ENCODE measurements around the gene RAB4B. TPM values are rescaled to one million over a fixed set of nuclear protein-coding genes. Genes with fewer than 3 reads are reported as not detected.
A peak's percentile ranks its signal among the peaks of the same experiment; 100 is the strongest.

The RAB4B gene
- total RNA-seq, 1 experiment from 2014 or later, result 29.7 TPM

DNA sequence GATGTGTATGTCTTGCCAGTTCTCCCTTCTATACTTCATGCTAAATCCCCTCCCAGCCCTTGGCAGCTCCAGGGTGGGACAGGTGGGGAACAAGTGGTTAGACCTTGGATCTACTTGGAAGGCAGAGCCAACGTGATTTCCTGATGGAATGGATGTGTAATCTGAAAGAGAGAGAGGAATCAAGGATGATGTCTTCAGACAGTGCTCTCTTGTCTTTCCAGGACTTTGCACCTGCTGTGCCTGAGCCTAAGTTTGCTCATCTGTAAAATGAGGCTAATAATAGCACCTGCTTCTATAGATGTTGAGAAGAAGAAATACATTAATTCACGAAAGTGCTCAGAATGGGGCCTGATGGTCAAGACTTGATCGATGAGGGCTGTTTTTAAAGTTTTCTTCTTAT is 13.9 kb downstream of the RAB4B start (continued):
- TF ChIP-seq ZNF281 (CRISPR knock-in tag; IDR thresholded peaks at IDR 0.05) (no peak), NR2C2 (CRISPR knock-in tag; IDR thresholded peaks at IDR 0.05) (no peak), FOXK1 (CRISPR knock-in tag; IDR thresholded peaks at IDR 0.05) (no peak)

- TF ChIP-seq, protein P1, sequence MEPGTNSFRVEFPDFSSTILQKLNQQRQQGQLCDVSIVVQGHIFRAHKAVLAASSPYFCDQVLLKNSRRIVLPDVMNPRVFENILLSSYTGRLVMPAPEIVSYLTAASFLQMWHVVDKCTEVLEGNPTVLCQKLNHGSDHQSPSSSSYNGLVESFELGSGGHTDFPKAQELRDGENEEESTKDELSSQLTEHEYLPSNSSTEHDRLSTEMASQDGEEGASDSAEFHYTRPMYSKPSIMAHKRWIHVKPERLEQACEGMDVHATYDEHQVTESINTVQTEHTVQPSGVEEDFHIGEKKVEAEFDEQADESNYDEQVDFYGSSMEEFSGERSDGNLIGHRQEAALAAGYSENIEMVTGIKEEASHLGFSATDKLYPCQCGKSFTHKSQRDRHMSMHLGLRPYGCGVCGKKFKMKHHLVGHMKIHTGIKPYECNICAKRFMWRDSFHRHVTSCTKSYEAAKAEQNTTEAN (CRISPR knock-in tag; IDR thresholded peaks at IDR 0.05), result no peak
- TF ChIP-seq PRRX2 (CRISPR knock-in tag; IDR thresholded peaks at IDR 0.05), result no peak
- no peak for TF ChIP-seq E2F1 (CRISPR knock-in tag; IDR thresholded peaks at IDR 0.05)
- TF ChIP-seq NR2C2 (CRISPR knock-in tag; IDR thresholded peaks at IDR 0.05), result no peak
- TF ChIP-seq, protein P2, sequence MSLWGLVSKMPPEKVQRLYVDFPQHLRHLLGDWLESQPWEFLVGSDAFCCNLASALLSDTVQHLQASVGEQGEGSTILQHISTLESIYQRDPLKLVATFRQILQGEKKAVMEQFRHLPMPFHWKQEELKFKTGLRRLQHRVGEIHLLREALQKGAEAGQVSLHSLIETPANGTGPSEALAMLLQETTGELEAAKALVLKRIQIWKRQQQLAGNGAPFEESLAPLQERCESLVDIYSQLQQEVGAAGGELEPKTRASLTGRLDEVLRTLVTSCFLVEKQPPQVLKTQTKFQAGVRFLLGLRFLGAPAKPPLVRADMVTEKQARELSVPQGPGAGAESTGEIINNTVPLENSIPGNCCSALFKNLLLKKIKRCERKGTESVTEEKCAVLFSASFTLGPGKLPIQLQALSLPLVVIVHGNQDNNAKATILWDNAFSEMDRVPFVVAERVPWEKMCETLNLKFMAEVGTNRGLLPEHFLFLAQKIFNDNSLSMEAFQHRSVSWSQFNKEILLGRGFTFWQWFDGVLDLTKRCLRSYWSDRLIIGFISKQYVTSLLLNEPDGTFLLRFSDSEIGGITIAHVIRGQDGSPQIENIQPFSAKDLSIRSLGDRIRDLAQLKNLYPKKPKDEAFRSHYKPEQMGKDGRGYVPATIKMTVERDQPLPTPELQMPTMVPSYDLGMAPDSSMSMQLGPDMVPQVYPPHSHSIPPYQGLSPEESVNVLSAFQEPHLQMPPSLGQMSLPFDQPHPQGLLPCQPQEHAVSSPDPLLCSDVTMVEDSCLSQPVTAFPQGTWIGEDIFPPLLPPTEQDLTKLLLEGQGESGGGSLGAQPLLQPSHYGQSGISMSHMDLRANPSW (CRISPR knock-in tag; conservative IDR thresholded peaks at IDR 0.05; ENCODE audit: low read depth), result no peak
- TF ChIP-seq ZBTB21 (CRISPR knock-in tag; IDR thresholded peaks at IDR 0.05; ENCODE audit: borderline replicate concordance), result no peak
- ChIA-PET CTCF (interaction anchor here (1.0 to 3.3 kb wide), 11 partner anchors 10 to 347 kb away, joined by 3 to 76 read pairs (median 11); partner anchors contain the start of gene RAB4B), POLR2A (interaction anchor here (1.4 to 3.0 kb wide), 3 partner anchors 10 to 47 kb away, joined by 17 to 48 read pairs (median 19); partner anchors contain the start of genes ACTMAP, RAB4B and SNRPA)
- Mint-ChIP-seq H3K27ac (peak overlapping the region; percentile 98), H3K36me3 (peaks cover 6% of the 10 kb centered on the region), H3K4me1 (peaks cover 25% of the 10 kb centered on the region), H3K9me3 (no peaks in the 10 kb centered on the region), H3K27me3 (ENCODE audit: low read depth) (no peaks in the 10 kb centered on the region), H3K4me3 (peak overlapping the region; percentile 86)
- DNase-seq (ENCODE audit: low spot score), result no peak
- no peak for ATAC-seq
These were observed 19.3 kb downstream of the RAB4B start for GRCh38 chr19:40797166-40797962.

DNA sequence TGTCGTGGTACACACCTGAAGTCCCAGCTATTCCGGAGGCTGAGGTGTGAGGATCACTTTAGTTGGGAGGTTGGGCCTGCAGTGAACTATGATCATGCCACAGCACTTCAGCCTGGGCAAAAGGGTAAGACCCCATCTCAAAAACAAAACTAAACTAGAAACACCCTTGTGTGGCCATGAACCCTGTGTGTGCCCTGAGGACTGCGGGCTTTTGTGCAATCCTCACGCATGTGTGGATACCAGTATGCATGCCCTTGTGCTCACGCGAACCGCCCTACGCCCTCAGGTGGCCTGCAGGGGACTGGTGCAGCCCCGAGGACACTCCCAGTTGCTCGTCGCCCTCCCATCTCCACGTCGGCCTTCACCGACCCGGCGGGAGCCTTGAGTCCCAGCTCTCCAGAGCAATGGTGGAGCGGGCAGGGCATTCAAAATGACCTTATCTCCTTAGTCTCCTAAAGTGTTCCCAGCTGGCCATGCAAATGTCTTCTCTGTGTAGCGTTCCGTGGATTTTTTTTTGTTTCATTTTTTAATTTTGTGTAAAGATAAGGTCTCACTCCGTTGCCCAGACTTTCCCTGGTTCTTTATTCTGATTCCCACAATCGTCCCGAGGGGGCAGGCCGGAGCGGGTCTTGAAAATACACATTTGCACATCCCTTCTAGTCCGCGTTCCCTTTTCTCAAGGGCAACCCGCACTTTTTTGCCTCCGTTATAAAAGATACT is 20.1 kb downstream of the RAB4B start:
- peak overlapping the region; percentile 86 for H3K4me3 Mint-ChIP-seq
- CTCF ChIA-PET, result interaction anchor here (0.7 to 3.3 kb wide), 23 partner anchors 9 to 421 kb away, joined by 3 to 76 read pairs (median 4); partner anchors contain the start of genes ACTMAP, AXL, COQ8B and ITPKC
- peaks cover 9% of the 10 kb centered on the region for H3K36me3 Mint-ChIP-seq
- DNase-seq (ENCODE audit: low spot score) (peak; percentile 85), ATAC-seq (peak; percentile 72)
- no peaks in the 10 kb centered on the region for H3K27me3 Mint-ChIP-seq (ENCODE audit: low read depth)
- H3K9me3 Mint-ChIP-seq, result no peaks in the 10 kb centered on the region
- POLR2A ChIA-PET, result interaction anchor here (0.7 to 3.0 kb wide), 7 partner anchors 9 to 108 kb away, joined by 3 to 48 read pairs (median 7); partner anchors contain the start of genes ACTMAP, COQ8B, ITPKC and NUMBL
- peaks cover 32% of the 10 kb centered on the region for H3K4me1 Mint-ChIP-seq
- H3K27ac Mint-ChIP-seq, result peak overlapping the region; percentile 98
- TF ChIP-seq, protein P3, sequence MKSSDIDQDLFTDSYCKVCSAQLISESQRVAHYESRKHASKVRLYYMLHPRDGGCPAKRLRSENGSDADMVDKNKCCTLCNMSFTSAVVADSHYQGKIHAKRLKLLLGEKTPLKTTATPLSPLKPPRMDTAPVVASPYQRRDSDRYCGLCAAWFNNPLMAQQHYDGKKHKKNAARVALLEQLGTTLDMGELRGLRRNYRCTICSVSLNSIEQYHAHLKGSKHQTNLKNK (CRISPR knock-in tag; IDR thresholded peaks at IDR 0.05), result no peak
- no peak for TF ChIP-seq NFE2L1 (CRISPR knock-in tag; IDR thresholded peaks at IDR 0.05)
- 0 out of 2 replicates have a peak, but pooled peaks have one; percentile 49 for TF ChIP-seq NR2C2 (CRISPR knock-in tag; IDR thresholded peaks at IDR 0.05)
- no peak for TF ChIP-seq SOX15 (CRISPR knock-in tag; IDR thresholded peaks at IDR 0.05)
- TF ChIP-seq E2F1 (CRISPR knock-in tag; IDR thresholded peaks at IDR 0.05), result 0 out of 2 replicates have a peak, but pooled peaks have one; percentile 32
- no peak for TF ChIP-seq ZNF121 (CRISPR knock-in tag; IDR thresholded peaks at IDR 0.05)
- no peak for TF ChIP-seq ZNF232 (CRISPR knock-in tag; IDR thresholded peaks at IDR 0.05)
- no peak for TF ChIP-seq PRRX2 (CRISPR knock-in tag; IDR thresholded peaks at IDR 0.05)
- 0 out of 2 replicates have a peak, but pooled peaks have one; percentile 59 for TF ChIP-seq ZNF281 (CRISPR knock-in tag; IDR thresholded peaks at IDR 0.05)
- TF ChIP-seq, protein P4, sequence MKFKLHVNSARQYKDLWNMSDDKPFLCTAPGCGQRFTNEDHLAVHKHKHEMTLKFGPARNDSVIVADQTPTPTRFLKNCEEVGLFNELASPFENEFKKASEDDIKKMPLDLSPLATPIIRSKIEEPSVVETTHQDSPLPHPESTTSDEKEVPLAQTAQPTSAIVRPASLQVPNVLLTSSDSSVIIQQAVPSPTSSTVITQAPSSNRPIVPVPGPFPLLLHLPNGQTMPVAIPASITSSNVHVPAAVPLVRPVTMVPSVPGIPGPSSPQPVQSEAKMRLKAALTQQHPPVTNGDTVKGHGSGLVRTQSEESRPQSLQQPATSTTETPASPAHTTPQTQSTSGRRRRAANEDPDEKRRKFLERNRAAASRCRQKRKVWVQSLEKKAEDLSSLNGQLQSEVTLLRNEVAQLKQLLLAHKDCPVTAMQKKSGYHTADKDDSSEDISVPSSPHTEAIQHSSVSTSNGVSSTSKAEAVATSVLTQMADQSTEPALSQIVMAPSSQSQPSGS (CRISPR knock-in tag; IDR thresholded peaks at IDR 0.05; ENCODE audit: borderline replicate concordance, low read depth), result no peak
